SK-N-SH (cell line): ENCODE measurements around the gene IL1RAP.

ENCODE experiments used
- ELF1 ChIP-seq: IDR thresholded peaks from 2 replicates; pipeline ENCODE4 v1.4.0; 2012
- EP300 ChIP-seq, 2 experiments: IDR thresholded peaks; 2 replicates each; pipeline versions ENCODE4 v1.4.0 to v1.6.1; 2012; ENCODE audit warnings: borderline replicate concordance in 1 of 2, low read depth in 1 of 2, low read length in 1 of 2
- EZH2phosphoT487 ChIP-seq: fragments of 200-600 bp; sonication (generic); IDR thresholded peaks from 2 replicates; pipeline ENCODE4 v1.6.1; 2017; ENCODE audit warnings: low read depth, mixed run types, mild to moderate bottlenecking, antibody characterized with exemption, moderate library complexity, borderline replicate concordance
- FOXJ3 ChIP-seq: sonication (generic); formaldehyde crosslinking; IDR thresholded peaks from 2 replicates; pipeline ENCODE4 v1.5.1; 2020; ENCODE audit warnings: mild to moderate bottlenecking, missing genetic modification reagents
- FOXM1 ChIP-seq: IDR thresholded peaks from 2 replicates; pipeline ENCODE4 v1.4.0; 2012; ENCODE audit warnings: low read depth, mild to moderate bottlenecking
- GABPA ChIP-seq: IDR thresholded peaks from 2 replicates; pipeline ENCODE4 v1.4.0; 2012; ENCODE audit warnings: low read depth, mild to moderate bottlenecking
- GATA2 ChIP-seq: sonication (generic); formaldehyde crosslinking; IDR thresholded peaks from 2 replicates; pipeline ENCODE4 v1.5.0; 2020; ENCODE audit warnings: mild to moderate bottlenecking, missing genetic modification reagents
- JUND ChIP-seq: IDR thresholded peaks from 2 replicates; pipeline ENCODE4 v1.4.0; 2012
- POLR2AphosphoS5 ChIP-seq: IDR thresholded peaks from 2 replicates; pipeline ENCODE4 v1.6.1; 2012; ENCODE audit warnings: low read depth, low read length
- SMC3 ChIP-seq: IDR thresholded peaks from 2 replicates; pipeline ENCODE4 v1.6.1; 2012; ENCODE audit warnings: low read depth, low read length, improper control_type of control experiment
- TEAD4 ChIP-seq: IDR thresholded peaks from 2 replicates; pipeline ENCODE4 v1.4.0; 2012; ENCODE audit warnings: mild to moderate bottlenecking, borderline replicate concordance; ENCODE audit not compliant: insufficient read depth
- TF ChIP-seq, protein P1 (sequence below): fragments of 200-600 bp; sonication (generic); IDR thresholded peaks from 2 replicates; pipeline ENCODE4 v1.6.1; 2017; ENCODE audit warnings: antibody characterized with exemption, mild to moderate bottlenecking, moderate library complexity
- TF ChIP-seq, protein P2 (sequence below): IDR thresholded peaks from 2 replicates; pipeline ENCODE4 v1.4.0; 2012; ENCODE audit warnings: low read depth
- TF ChIP-seq, protein P3 (sequence below): IDR thresholded peaks from 2 replicates; pipeline ENCODE4 v1.6.1; 2012; ENCODE audit warnings: mild to moderate bottlenecking, low read depth, low read length, moderate library complexity

DNA sequence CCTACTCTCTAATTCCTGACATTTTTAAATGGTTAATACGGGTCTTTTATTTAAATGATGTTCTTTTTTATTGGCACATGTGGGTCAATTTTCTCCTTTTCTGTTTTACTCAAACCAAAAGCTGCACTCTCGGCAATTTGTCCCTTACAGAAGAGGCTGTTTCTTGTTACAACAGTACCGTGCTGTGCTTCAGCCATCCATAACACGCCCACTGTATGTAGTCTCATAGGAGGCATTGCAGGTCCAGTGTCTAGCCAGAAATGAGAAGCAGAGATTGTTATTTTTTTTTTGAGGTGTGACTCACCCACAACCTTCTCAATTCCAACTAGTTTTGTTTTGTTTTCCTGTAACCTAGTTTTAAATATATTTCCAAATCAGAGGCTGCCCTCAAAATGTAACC, 184.0 kb downstream of the IL1RAP start:
- TF ChIP-seq, protein P1, sequence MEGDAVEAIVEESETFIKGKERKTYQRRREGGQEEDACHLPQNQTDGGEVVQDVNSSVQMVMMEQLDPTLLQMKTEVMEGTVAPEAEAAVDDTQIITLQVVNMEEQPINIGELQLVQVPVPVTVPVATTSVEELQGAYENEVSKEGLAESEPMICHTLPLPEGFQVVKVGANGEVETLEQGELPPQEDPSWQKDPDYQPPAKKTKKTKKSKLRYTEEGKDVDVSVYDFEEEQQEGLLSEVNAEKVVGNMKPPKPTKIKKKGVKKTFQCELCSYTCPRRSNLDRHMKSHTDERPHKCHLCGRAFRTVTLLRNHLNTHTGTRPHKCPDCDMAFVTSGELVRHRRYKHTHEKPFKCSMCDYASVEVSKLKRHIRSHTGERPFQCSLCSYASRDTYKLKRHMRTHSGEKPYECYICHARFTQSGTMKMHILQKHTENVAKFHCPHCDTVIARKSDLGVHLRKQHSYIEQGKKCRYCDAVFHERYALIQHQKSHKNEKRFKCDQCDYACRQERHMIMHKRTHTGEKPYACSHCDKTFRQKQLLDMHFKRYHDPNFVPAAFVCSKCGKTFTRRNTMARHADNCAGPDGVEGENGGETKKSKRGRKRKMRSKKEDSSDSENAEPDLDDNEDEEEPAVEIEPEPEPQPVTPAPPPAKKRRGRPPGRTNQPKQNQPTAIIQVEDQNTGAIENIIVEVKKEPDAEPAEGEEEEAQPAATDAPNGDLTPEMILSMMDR, result no peak
- TF ChIP-seq FOXJ3 (CRISPR knock-in tag), result no peak
- no peak for TF ChIP-seq POLR2AphosphoS5
- TF ChIP-seq GABPA, result no peak
- no peak for TF ChIP-seq TEAD4
- no peak for TF ChIP-seq EP300 (IDR thresholded peaks at IDR 0.05; ENCODE audit: borderline replicate concordance in 1 of 2, low read depth in 1 of 2, low read length in 1 of 2)
- TF ChIP-seq, protein P2, sequence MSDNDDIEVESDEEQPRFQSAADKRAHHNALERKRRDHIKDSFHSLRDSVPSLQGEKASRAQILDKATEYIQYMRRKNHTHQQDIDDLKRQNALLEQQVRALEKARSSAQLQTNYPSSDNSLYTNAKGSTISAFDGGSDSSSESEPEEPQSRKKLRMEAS, result no peak
- no peak for TF ChIP-seq SMC3
- no peak for TF ChIP-seq EZH2phosphoT487
- TF ChIP-seq JUND, result no peak
- TF ChIP-seq, protein P3, sequence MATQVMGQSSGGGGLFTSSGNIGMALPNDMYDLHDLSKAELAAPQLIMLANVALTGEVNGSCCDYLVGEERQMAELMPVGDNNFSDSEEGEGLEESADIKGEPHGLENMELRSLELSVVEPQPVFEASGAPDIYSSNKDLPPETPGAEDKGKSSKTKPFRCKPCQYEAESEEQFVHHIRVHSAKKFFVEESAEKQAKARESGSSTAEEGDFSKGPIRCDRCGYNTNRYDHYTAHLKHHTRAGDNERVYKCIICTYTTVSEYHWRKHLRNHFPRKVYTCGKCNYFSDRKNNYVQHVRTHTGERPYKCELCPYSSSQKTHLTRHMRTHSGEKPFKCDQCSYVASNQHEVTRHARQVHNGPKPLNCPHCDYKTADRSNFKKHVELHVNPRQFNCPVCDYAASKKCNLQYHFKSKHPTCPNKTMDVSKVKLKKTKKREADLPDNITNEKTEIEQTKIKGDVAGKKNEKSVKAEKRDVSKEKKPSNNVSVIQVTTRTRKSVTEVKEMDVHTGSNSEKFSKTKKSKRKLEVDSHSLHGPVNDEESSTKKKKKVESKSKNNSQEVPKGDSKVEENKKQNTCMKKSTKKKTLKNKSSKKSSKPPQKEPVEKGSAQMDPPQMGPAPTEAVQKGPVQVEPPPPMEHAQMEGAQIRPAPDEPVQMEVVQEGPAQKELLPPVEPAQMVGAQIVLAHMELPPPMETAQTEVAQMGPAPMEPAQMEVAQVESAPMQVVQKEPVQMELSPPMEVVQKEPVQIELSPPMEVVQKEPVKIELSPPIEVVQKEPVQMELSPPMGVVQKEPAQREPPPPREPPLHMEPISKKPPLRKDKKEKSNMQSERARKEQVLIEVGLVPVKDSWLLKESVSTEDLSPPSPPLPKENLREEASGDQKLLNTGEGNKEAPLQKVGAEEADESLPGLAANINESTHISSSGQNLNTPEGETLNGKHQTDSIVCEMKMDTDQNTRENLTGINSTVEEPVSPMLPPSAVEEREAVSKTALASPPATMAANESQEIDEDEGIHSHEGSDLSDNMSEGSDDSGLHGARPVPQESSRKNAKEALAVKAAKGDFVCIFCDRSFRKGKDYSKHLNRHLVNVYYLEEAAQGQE, result no peak
- no peak for TF ChIP-seq ELF1
- TF ChIP-seq FOXM1, result no peak
- TF ChIP-seq GATA2 (CRISPR knock-in tag), result no peak
